AG09309 (cell line): Measurements from ENCODE around the gene FAM180B.

Source experiments
- DNase-seq: peaks from one replicate; pipeline ENCODE4 v3.0.0-alpha.2; 2010; ENCODE audit warnings: low read depth
- H3K4me3 ChIP-seq: 2 replicates; pipeline ENCODE4 v1.5.1; 2011; ENCODE audit warnings: mild to moderate bottlenecking, low read depth, low read length, moderate library complexity; ENCODE audit not compliant: control insufficient read depth
- TF ChIP-seq, protein P1 (sequence below): IDR thresholded peaks from 2 replicates; pipeline ENCODE4 v1.5.1; 2011; ENCODE audit warnings: mild to moderate bottlenecking, low read depth, low read length, inconsistent platforms; ENCODE audit not compliant: insufficient read depth, control insufficient read depth; ENCODE audit errors: missing control alignments

FAM180B gene

DNA sequence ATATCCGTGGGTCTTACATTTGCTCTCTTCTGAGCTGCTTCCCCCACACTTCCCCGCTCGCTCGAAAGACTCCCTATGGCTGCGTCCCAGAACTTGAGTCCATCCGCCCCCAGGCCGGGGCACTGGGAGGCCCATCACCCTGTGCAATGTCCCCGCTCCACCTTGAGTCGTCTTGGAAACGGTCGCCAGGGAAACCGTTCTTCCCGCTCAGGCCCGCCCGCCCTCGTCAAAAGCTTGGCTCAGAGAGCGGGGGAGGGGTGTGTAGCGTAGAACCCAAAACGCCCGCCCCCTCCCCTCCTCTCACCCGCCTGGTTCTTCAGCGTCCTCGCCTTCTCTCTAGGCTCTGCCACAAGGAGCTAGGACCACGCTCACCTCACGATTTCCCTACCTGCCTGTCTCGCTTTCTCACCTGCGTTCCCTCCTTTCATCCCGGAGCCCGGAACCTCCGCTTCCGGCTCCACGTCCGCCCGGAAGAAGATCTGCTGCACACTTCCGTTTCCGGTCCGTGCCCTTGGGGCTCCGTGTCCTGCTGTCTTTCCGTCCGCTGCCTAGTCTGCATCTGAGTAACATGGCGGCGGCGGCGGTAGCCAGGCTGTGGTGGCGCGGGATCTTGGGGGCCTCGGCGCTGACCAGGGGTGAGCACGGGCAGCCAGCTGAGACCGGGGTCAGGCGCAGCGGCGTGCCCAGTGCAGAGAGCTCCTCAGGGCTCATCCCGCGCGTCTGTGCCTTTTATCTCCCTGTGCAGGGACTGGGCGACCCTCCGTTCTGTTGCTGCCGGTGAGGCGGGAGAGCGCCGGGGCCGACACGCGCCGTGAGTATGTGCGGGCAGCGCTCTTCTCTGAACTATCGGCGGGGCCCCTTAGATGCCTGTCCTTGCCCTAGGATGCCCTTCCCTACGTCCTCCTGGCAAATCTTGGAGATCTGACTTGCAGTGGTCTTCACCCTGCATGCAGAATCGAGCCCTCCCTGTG lies 7.7 kb upstream of the FAM180B start, which contains the start of the genes KBTBD4 and NDUFS3:
Gene KBTBD4 (minus strand): TSS at position 447 of the 971 bp plus-strand sequence. CDS start 19 bp downstream, at position 428.
Gene NDUFS3 (plus strand): TSS at position 551 of the 971 bp plus-strand sequence. CDS start 18 bp downstream, at position 569.
- TF ChIP-seq, protein P1, sequence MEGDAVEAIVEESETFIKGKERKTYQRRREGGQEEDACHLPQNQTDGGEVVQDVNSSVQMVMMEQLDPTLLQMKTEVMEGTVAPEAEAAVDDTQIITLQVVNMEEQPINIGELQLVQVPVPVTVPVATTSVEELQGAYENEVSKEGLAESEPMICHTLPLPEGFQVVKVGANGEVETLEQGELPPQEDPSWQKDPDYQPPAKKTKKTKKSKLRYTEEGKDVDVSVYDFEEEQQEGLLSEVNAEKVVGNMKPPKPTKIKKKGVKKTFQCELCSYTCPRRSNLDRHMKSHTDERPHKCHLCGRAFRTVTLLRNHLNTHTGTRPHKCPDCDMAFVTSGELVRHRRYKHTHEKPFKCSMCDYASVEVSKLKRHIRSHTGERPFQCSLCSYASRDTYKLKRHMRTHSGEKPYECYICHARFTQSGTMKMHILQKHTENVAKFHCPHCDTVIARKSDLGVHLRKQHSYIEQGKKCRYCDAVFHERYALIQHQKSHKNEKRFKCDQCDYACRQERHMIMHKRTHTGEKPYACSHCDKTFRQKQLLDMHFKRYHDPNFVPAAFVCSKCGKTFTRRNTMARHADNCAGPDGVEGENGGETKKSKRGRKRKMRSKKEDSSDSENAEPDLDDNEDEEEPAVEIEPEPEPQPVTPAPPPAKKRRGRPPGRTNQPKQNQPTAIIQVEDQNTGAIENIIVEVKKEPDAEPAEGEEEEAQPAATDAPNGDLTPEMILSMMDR = no peak
- DNase-seq = peak; percentile 63
- H3K4me3 ChIP-seq = peak within 1 kb of the TSS; percentile 84

DNA sequence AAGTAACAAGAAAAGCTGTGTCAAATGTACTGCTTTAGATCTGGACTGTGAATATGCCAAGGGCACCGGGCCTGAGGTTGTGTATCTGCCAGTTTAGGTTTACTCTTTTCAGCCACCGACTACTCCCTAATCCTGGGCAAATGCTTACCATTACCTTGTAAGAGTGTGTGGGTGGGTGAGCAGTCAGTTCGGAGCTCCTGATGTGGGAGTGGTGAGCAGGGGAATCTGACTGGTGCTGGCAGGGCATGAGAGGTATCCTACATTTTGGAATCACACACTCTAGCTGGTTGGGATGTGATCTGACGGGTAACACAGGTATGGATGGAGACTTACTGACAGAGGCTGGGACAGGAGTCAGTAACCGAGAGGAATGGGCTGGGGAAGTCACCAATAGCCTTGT lies 2.6 kb upstream of the FAM180B start:
- H3K4me3 ChIP-seq = no peak overlapping the region
- DNase-seq = no peak
- TF ChIP-seq, protein P1 = no peak

DNA sequence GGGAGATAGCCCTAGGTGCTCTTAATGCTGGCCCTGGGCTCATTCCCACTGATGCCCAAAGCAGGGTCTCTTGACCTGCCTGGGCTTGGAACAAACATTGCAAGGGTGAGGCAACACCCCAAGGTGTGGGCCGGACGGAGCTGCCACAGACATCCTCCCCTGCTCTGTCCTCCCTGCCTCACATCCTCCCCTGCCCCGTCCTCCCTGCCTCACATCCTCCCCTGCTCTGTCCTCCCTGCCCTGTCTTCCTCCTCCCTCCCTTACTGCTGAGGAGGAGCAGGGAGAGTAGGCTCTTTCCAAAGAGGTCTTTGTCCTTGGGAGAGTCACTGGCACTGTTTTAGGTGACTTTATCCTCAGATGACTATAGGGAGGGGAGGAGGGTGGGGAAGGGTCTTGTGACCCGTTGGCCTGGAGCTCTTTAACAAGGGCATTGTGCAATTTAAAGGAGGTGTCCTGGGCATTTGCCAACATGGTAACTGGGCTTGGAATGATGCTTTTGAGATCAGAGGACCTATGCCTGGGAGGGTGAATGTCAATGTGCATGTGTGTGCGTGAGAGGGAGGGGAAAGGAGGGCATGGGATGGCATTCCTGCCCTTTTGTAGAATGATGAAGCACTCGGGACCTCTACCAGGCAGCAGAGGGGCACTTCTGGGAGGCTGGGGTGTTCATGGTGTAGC lies 700 bp downstream of the FAM180B start:
- TF ChIP-seq, protein P1 = no peak
- no peak for DNase-seq
- H3K4me3 ChIP-seq = no peak overlapping the region

DNA sequence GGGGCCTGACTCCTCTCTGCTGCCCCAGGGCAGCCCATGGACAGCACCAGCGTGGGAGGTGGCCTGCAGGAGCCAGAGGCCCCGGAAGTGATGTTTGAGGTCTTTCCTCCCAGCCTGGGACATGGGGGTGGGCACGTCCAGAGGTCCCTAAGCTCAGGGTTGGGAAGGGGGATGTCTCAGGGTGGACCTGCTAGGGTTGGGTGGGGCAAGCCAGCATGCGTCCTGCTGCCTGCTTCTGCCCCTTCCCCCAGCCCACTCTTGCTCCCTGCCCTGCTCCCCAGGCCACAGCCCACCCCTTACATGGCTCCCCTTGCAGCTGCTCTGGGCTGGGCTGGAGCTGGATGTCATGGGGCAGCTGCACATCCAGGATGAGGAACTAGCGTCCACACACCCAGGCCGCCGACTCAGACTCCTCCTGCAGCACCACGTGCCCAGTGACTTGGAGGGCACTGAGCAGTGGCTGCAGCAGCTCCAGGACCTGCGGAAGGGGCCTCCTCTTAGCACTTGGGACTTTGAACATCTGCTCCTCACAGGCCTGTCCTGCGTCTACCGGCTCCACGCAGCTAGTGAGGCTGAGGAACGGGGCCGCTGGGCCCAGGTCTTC lies 1.3 kb downstream of the FAM180B start:
- no peak overlapping the region for H3K4me3 ChIP-seq
- no peak for DNase-seq
- TF ChIP-seq, protein P1 = no peak

DNA sequence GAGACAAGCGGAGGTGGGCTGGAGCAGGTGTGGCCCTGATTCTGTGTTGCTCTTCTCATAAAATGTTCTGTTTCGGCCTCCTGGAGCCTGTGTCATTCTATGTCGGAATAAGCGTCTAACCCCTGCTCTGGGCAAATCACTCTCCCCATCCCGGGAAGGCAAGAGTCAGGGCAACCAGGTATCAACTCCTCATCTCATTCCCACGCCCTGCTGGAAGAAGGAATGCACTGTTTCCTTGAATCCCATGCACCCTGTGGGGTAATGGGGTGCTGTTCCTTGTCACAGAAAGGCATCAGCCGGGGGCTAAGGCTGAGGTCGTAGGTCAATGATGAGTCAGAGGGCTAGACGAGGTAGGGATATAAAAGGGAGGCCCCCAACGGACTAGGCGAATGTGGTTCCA lies 2.6 kb downstream of the FAM180B start:
- no peak for DNase-seq
- H3K4me3 ChIP-seq = no peak overlapping the region
- TF ChIP-seq, protein P1 = no peak

DNA sequence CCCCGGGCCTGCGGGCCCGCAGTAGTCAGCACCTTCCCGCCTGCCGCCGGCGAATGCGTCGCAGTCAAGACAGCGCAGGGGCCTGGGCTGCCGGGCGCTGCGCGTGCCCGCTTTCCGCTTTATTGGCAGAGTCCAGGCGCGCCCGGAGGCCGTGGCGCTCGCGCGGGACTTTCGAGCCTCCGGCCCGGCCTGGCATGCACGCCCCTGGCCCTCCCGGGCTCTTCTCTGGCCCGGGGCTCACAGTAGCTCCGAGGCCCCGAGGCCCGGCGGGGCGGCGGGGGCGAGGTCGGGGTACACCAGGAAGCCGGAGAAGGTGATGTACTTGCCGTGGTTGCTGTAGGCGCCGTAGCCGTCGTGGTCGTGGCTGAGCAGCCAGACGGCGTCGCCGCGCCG lies 3.1 kb downstream of the FAM180B start:
- TF ChIP-seq, protein P1 = no peak
- no peak for DNase-seq
- no peak overlapping the region for H3K4me3 ChIP-seq
